ENCODE data around the gene AGAP1.
A peak's percentile ranks its signal among the peaks of the same experiment; 100 is the strongest.
"Not testable (repeated sequence)": the region's sequence is repeated elsewhere in the genome, so short reads cannot be mapped to it uniquely, and the experiment has no call there.

AGAP1 gene

DNA sequence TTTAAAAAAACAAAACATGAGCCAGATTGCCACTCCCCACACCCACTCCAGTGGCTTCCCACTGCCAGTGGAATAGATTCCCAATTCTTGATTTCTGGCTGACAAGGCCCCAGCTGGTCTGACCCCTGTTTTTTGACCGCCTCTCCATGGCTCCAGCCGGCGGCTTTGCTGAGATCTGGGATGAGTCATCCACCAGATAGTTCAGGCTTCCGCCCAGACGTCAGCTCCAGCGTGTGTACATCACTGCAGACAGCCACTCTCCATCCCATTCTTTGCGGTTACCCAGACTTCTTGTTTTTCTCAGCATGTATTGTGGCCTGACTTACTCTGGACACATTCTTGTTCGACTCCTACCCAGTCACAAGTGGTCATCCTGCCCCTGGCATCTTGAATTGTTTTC is 446.5 kb downstream of the AGAP1 start:
- TF ChIP-seq, protein P1, sequence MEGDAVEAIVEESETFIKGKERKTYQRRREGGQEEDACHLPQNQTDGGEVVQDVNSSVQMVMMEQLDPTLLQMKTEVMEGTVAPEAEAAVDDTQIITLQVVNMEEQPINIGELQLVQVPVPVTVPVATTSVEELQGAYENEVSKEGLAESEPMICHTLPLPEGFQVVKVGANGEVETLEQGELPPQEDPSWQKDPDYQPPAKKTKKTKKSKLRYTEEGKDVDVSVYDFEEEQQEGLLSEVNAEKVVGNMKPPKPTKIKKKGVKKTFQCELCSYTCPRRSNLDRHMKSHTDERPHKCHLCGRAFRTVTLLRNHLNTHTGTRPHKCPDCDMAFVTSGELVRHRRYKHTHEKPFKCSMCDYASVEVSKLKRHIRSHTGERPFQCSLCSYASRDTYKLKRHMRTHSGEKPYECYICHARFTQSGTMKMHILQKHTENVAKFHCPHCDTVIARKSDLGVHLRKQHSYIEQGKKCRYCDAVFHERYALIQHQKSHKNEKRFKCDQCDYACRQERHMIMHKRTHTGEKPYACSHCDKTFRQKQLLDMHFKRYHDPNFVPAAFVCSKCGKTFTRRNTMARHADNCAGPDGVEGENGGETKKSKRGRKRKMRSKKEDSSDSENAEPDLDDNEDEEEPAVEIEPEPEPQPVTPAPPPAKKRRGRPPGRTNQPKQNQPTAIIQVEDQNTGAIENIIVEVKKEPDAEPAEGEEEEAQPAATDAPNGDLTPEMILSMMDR (IDR thresholded peaks at IDR 0.05), result no peak
- Histone ChIP-seq H3K4me3 (no peak overlapping the region), H3K27ac (peak overlapping the region in 1 of 2 donors; percentile 28)
- DNase-seq (ENCODE audit: low spot score), result no peak

DNA sequence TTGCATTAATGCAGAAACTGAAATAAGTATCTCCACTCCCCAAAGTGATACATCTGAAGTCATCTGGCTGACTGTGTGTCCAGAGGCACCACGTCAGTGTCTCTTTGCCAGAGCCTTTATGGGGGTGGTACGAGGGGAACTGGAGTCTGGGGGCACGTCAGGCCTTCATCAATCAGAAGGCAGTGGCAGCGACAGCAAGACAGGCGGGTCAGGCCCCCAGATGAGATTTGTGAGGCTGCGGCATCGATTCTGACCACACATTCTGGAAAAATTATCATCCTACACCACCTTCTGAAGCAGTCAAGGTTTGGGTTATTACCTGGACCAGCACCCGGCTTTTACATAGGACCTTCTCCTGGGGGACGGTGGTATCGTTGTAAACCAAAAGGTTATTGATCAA is 450.7 kb downstream of the AGAP1 start:
- DNase-seq (ENCODE audit: low spot score), result no peak
- TF ChIP-seq, protein P1 (IDR thresholded peaks at IDR 0.05), result no peak
- Histone ChIP-seq H3K4me3 (no peak overlapping the region), H3K27ac (no peak overlapping the region)

DNA sequence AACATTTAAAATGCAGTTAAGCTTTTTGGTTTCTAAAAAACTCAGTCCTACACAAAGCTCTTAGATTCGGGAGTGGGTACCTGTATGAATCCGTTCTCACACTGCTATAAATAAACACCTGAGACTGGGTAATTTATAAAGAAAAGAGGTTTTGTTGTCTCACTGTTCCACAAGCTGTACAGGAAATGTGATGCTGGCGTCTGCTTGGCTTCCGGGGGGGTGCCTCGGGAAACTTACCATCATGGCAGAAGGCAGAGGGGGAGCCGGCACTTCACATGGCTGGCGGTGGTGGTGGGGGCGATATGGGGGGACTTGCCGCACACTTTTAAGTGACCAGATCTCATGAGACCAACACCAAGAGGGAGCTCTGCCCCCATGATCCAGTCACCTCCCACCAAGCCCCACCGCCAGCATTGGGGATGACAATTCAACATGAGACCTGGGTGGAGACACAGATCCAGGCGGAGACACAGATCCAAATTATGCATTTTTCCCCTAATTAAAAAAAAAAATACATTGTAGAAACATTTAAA is 451.8 kb downstream of the AGAP1 start:
- DNase-seq (ENCODE audit: low spot score), result no peak
- no peak overlapping the region for H3K4me3 ChIP-seq
- no peak overlapping the region for H3K27ac ChIP-seq
- TF ChIP-seq, protein P1 (IDR thresholded peaks at IDR 0.05), result no peak

DNA sequence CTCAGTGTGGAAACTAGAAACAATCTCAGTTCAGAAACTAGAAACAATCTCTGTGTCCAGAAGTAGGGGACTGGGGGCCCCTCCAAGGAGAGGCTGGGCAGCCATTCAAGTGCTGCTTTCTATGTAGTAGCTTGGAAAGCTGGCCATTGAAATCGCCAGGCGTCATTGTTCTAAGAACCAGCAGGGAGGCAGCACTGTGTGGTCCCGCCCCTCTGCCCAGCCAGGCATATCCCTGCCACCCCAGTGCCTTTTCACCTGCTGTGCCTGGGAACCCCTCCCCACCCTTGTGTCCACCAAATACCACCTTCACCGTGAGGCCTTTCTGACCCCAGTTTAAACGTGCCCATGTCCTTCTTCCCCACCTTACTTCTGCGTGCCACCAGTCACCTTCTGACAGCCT is 452.7 kb downstream of the AGAP1 start:
- no peak overlapping the region for H3K27ac ChIP-seq
- TF ChIP-seq, protein P1 (IDR thresholded peaks at IDR 0.05), result no peak
- no peak overlapping the region for H3K4me3 ChIP-seq
- no peak for DNase-seq (ENCODE audit: low spot score)

DNA sequence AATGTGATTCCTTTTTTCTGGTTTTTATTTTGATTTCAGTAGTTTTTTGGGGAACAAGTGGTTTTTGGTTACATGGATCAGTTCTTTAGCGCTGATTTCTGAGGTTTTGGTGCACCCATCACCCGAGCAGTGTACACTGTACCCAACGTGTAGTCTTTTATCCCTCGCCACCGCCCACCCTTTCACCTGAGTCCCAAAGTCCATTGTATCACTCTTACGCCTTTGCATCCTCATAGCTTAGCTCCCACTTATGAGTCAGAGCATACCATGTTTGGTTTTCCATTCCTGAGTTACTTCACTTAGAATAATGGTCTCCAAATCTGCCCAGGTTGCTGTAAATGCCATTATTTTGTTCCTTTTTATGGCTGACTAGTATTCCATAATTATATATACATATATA is 453.2 kb downstream of the AGAP1 start:
- not testable (repeated sequence) for H3K27ac ChIP-seq; H3K4me3 ChIP-seq; DNase-seq (ENCODE audit: low spot score)

DNA sequence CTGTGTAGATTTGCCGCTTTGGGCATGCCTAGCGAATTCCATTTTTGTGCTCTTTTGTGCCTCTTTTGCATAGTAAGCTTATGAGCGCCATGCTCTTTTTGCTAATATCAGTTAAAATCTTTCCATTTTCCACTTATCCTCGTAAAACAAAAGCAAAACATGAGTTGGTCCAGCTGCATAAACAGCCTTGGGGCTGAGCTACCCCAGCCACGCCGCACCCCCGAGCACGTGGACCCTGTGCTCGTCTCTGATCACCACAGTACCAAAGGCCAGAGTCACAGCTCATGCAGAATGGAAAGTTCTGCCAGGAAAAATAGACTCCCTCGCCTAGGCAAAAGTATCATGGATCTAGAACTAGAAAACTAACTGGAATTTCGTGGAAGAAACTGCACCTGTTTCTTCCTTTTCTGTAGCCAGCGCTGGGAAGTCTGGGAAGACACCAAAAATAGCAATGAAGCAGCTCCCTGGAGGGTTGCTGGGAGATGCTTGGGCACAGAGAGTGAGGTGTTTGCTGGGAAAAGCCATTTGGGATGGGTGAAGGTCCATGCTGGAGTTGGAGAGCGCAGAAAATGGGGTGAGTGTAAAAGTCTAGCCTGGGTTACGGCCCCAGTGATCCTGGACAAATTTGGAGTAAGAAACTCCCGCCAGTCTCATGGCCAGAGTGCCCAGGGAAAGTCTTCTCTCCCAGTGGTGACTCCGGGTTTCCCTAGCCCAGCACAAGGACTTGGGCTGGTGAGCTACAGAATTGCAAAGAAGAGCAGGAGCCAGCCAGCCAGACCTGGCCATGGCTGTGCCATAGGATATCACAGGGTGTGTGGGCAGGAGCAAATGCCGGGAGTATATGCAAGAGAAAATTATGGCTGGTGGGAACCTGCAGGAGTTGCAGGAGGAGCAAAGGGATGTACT is 456.0 kb downstream of the AGAP1 start:
- DNase-seq (ENCODE audit: low spot score), result no peak

DNA sequence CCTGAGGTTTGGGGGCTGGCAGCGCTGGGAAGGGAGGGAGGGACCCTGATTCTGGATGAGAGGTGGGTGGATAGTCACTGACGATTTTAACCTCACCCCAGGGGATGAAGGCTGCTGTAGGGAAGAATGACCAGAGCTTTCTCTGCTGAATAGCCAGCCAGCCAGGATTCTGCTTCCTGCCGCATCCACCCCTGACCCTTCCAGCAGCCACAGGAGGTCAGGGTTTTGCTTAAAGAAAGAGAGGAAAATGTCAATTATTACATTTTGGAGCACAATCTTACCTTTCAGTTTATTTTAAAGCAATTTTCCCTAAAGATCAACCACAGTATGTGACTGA is 456.6 kb downstream of the AGAP1 start:
- Histone ChIP-seq H3K4me3 (no peak overlapping the region), H3K27ac (no peak overlapping the region)
- TF ChIP-seq, protein P1 (IDR thresholded peaks at IDR 0.05), result no peak
- DNase-seq (ENCODE audit: low spot score), result no peak

More for the DNA sequence above, 456.0 kb downstream of the AGAP1 start:
- H3K4me3 ChIP-seq, result no peak overlapping the region
- no peak overlapping the region for H3K27ac ChIP-seq
- TF ChIP-seq, protein P1 (IDR thresholded peaks at IDR 0.05), result no peak
